PC-3 (cell line): ENCODE measurements around the gene TFB1M.

Experiments
- CTCF ChIP-seq: fragments of 300-600 bp; sonication (generic); conservative IDR thresholded peaks from 2 replicates; pipeline ENCODE4 v1.5.1; 2017; ENCODE audit warnings: antibody characterized with exemption, low read depth, mild to moderate bottlenecking, low read length
- EZH2phosphoT487 ChIP-seq: fragments of 300-600 bp; sonication (generic); IDR thresholded peaks from 2 replicates; pipeline ENCODE4 v1.6.1; 2018; ENCODE audit warnings: mild to moderate bottlenecking, antibody characterized with exemption, low read length, borderline replicate concordance

GRCh38 chr6:155311583-155311982 lies 2.7 kb downstream of the TFB1M start:
- TF ChIP-seq CTCF: no peak
- TF ChIP-seq EZH2phosphoT487: no peak
